Measurements from ENCODE around the gene EIF4EBP2. TPM values are rescaled to one million over a fixed set of nuclear protein-coding genes. Genes with fewer than 3 reads are reported as not detected.

The EIF4EBP2 gene
- total and polyA plus RNA-seq, 2 donors (not counting 3 experiments of a cell fraction or from before 2014, with no cell fraction given): 18.2 to 47.0 TPM

- TF ChIP-seq MYC (IDR thresholded peaks at IDR 0.05; ENCODE audit: low read depth, low read length): no peak
- TF ChIP-seq GATA2 (IDR thresholded peaks at IDR 0.05; ENCODE audit: insufficient read depth, insufficient read length, low read depth, low read length): no peak
- no peak for TF ChIP-seq EZH2 (IDR thresholded peaks at IDR 0.05; ENCODE audit: borderline replicate concordance, low read depth, low read length, severe bottlenecking)
- no peak for TF ChIP-seq POLR2A (IDR thresholded peaks at IDR 0.05; ENCODE audit: low read depth, low read length)
- no peak for TF ChIP-seq POLR2AphosphoS5 (IDR thresholded peaks at IDR 0.05; ENCODE audit: insufficient read depth, low read depth, low read length)
- no peak for TF ChIP-seq JUN (IDR thresholded peaks at IDR 0.05; ENCODE audit: borderline replicate concordance, insufficient read depth, insufficient read length, low read depth)
- no peak for TF ChIP-seq CTCF (IDR thresholded peaks at IDR 0.05; ENCODE audit: extremely low read depth in 1 of 2, insufficient read depth in 1 of 2, low read depth in 1 of 2, low read length in 2 of 2)
- no peak for TF ChIP-seq FOS (IDR thresholded peaks at IDR 0.05; ENCODE audit: borderline replicate concordance, insufficient read depth, low read length)
- TF ChIP-seq MAX (IDR thresholded peaks at IDR 0.05; ENCODE audit: insufficient read depth, insufficient read length): no peak
- Histone ChIP-seq H3K36me3 (ENCODE audit: control insufficient read depth in 2 of 2, extremely low read depth in 1 of 2, insufficient read depth in 2 of 2, low read length in 2 of 2) (no peaks in the 10 kb centered on the region), H2AFZ (ENCODE audit: low read depth, low read length) (no peak overlapping the region), H3K27me3 (ENCODE audit: control insufficient read depth in 2 of 2, insufficient read depth in 2 of 2, low read length in 2 of 2) (peaks cover 31 to 32% of the 10 kb centered on the region in 2 experiments), H3K4me2 (ENCODE audit: insufficient read depth, low read length) (no peak overlapping the region), H3K9ac (replicated peaks; ENCODE audit: extremely low read depth, insufficient read depth, low read length) (no peak overlapping the region), H3K4me1 (ENCODE audit: control insufficient read depth, extremely low read depth, insufficient read depth, low read length) (no peaks in the 10 kb centered on the region), H3K9me3 (replicated peaks; ENCODE audit: control insufficient read depth, insufficient read depth, low read length) (no peaks in the 10 kb centered on the region), H3K27ac (ENCODE audit: insufficient read depth, low read depth, low read length) (no peak overlapping the region), H3K4me3 (replicated peaks in 1 of 3; ENCODE audit: insufficient read depth in 1 of 3, low read depth in 1 of 3, low read length in 3 of 3) (no peak overlapping the region), H3K9me1 (replicated peaks; ENCODE audit: control insufficient read depth, extremely low read depth, insufficient read depth, low read length) (no peaks in the 10 kb centered on the region), H3K79me2 (ENCODE audit: control insufficient read depth, insufficient read depth, low read length) (no peaks in the 10 kb centered on the region), H4K20me1 (replicated peaks; ENCODE audit: control insufficient read depth, extremely low read depth, insufficient read depth, low read length) (no peaks in the 10 kb centered on the region)
- ChIA-PET CTCF (interaction anchor here (2.0 kb wide), 1 partner anchor 14 kb away, joined by 5 read pairs; no protein-coding TSS in a partner anchor), POLR2A (interaction anchor here (0.9 kb wide), 1 partner anchor 40 kb away, joined by 3 read pairs; no protein-coding TSS in a partner anchor)
- no TSS peak for BruUV-seq (replicated peaks)
- DNase-seq (ENCODE audit: low read depth, low spot score) (no peak), FAIRE-seq (no peak)
- intact Hi-C loops (cut with micrococcal nuclease): no loop called here
- dilution Hi-C loops (cut with MboI; ENCODE audit: extremely low pct_ligation_motif_present, low sequenced_read_pairs): no loop called here
These were observed 40.8 kb downstream of the EIF4EBP2 start for GRCh38 chr10:70444744-70445143.

All from endothelial cell of umbilical vein (primary cell).